HuH-7.5 (cell line): ENCODE results near the gene U2AF1L4.
"Not testable (repeated sequence)": the region's sequence is repeated elsewhere in the genome, so short reads cannot be mapped to it uniquely, and the experiment has no call there.

Experiments
- DNase-seq: peaks from one replicate; pipeline ENCODE4 v3.0.0; 2011; ENCODE audit warnings: low spot score

Gene U2AF1L4

DNA sequence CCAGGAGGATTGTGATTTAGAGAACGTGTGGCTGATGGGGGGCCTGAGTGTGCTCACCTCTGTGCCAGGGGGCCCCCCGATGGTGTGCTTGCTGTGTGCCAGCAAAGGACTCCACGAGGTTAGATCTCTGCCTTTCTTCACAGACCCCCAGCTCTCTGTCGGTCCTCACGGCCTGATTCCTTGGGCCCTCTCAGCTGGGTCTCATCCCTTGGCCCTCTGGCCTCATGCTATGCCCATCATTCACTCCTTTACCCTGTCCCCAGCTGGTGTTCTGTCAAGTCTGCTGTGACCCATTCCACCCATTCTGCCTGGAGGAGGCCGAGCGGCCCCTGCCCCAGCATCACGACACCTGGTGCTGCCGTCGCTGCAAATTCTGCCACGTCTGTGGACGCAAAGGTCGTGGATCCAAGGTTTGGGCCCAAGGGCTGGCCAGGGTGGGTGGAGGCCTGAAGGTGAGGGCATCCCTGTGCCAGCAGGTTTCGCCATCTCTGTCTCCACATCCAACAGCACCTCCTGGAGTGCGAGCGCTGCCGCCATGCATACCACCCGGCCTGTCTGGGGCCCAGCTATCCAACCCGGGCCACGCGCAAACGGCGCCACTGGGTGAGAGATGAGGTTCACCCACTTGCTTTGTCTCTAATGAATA is 19.9 kb downstream of the U2AF1L4 start:
- DNase-seq, result no peak

DNA sequence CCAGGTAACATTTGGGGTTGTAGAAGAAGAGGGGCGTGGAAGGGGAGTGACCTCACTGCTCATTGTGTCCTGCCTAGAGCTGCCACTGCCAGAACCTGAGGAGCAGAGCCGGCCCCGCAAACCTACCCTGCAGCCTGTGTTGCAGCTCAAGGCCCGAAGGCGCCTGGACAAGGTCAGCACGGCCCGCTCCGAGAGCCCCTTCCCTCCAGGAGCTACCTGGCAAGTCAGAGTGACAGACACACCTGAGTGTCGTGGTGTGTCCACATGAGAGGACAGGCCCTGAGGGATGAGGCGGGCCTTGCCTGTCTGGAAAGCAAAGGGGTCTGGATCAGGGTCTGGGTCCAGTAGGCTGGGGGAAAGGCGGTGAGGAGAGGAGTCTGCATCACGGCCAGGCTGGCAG is 20.7 kb downstream of the U2AF1L4 start:
- DNase-seq, result no peak

DNA sequence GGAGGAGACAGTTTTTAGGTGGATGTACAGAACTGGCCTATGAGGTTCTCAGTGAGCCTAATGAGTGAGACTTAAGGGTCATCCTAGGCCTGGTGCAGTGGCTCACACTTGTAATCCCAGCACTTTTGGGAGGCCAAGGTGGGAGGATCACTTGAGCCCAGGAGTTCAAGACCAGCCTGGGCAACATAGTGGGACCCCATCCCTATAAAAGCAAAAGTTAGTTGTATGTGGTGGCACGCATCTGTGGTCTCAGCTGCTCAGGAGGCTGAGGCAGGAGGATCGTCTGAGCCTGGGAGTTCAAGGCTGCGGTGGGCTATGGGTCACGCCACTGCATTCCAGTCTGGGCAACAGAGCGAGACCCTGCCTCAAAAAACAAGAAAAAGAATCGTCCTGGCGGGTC is 21.1 kb downstream of the U2AF1L4 start:
- not testable (repeated sequence) for DNase-seq

DNA sequence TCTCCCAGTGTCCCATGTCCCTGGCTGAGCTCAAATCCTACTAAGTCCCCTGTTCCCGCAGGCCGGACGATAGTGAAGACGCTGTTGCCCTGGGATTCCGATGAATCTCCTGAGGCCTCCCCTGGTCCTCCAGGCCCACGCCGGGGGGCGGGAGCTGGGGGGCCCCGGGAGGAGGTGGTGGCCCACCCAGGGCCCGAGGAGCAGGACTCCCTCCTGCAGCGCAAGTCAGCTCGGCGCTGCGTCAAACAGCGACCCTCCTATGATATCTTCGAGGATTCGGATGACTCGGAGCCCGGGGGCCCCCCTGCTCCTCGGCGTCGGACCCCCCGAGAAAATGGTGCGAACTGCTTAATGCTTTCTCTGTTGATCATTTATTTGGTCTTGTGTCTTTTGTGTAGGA is 21.5 kb downstream of the U2AF1L4 start:
- no peak for DNase-seq

DNA sequence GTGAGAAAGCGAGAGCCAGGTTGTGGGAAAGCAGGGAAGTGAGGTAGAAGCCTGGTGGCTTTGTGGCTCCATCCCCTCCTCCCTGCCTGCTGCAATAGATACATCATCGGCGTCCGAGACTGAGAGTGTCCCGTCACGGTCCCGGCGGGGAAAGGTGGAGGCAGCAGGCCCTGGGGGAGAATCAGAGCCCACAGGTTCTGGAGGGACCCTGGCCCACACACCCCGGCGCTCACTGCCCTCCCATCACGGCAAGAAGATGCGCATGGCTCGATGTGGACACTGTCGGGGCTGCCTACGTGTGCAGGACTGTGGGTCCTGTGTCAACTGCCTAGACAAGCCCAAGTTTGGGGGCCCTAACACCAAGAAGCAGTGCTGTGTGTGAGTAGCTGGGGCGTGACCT is 22.3 kb downstream of the U2AF1L4 start:
- DNase-seq, result no peak

DNA sequence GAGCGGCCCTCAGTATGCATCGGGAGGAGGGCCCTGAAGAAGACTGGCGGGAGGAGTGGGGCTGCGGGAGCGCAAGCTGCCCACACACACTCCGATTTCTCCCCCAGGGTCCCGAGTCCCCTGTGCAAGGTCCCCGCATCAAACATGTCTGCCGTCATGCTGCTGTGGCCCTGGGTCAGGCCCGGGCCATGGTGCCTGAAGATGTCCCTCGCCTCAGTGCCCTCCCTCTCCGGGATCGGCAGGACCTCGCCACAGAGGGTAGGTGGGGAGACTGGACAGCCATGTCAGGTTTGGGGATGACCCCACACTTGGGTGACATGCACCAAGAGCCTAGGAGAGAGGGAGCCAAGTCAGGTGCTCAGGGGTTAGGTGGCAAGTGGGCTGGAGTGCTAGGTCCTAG is 22.8 kb downstream of the U2AF1L4 start:
- no peak for DNase-seq

DNA sequence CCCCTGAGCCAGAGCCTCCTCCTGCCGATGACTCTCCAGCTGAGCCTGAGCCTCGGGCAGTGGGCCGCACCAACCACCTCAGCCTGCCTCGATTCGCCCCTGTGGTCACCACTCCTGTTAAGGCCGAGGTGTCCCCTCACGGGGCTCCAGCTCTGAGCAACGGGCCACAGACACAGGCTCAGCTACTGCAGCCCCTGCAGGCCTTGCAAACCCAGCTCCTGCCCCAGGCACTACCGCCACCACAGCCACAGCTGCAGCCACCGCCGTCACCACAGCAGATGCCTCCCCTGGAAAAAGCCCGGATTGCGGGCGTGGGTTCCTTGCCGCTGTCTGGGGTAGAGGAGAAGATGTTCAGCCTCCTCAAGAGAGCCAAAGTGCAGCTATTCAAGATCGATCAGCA is 23.8 kb downstream of the U2AF1L4 start:
- DNase-seq, result no peak

DNA sequence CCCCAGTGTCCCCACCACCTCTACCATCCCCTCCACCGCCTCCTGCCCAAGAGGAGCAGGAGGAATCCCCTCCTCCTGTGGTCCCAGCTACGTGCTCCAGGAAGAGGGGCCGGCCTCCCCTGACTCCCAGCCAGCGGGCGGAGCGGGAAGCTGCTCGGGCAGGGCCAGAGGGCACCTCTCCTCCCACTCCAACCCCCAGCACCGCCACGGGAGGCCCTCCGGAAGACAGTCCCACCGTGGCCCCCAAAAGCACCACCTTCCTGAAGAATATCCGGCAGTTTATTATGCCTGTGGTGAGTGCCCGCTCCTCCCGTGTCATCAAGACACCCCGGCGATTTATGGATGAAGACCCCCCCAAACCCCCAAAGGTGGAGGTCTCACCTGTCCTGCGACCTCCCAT is 24.6 kb downstream of the U2AF1L4 start:
- no peak for DNase-seq

DNA sequence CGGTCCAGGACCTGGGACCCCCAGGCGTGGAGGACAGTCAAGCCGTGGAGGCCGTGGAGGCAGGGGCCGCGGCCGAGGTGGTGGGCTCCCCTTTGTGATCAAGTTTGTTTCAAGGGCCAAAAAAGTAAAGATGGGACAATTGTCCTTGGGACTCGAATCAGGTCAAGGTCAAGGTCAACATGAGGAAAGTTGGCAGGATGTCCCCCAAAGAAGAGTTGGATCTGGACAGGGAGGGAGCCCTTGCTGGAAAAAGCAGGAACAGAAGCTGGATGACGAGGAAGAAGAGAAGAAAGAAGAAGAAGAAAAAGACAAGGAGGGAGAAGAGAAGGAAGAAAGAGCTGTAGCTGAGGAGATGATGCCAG is 25.1 kb downstream of the U2AF1L4 start:
- DNase-seq, result no peak

DNA sequence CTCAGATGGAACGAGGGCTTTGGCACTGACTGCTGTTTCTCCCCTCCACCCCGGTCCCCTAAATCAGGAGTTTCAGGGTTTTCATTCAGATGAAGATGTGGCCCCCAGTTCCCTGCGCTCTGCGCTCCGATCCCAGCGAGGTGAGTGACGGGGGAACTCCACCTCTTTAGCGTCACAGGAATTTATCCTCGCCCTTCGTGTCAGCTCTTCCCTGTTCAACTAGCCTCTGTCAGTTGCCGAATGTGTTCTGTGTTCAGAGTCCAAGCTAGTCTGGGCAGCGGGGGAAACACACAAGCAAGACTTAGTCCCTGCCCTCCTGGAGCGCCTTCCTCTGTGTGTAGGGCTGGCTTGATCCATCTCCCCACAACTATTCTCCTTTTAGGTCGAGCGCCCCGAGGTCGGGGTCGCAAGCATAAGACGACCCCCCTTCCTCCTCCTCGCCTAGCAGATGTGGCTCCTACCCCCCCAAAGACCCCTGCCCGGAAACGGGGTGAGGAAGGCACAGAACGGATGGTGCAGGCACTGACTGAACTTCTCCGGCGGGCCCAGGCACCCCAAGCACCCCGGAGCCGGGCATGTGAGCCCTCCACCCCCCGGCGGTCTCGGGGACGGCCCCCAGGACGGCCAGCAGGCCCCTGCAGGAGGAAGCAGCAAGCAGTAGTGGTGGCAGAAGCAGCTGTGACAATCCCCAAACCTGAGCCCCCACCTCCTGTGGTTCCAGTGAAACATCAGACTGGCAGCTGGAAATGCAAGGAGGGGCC is 25.6 kb downstream of the U2AF1L4 start:
- DNase-seq, result no peak

DNA sequence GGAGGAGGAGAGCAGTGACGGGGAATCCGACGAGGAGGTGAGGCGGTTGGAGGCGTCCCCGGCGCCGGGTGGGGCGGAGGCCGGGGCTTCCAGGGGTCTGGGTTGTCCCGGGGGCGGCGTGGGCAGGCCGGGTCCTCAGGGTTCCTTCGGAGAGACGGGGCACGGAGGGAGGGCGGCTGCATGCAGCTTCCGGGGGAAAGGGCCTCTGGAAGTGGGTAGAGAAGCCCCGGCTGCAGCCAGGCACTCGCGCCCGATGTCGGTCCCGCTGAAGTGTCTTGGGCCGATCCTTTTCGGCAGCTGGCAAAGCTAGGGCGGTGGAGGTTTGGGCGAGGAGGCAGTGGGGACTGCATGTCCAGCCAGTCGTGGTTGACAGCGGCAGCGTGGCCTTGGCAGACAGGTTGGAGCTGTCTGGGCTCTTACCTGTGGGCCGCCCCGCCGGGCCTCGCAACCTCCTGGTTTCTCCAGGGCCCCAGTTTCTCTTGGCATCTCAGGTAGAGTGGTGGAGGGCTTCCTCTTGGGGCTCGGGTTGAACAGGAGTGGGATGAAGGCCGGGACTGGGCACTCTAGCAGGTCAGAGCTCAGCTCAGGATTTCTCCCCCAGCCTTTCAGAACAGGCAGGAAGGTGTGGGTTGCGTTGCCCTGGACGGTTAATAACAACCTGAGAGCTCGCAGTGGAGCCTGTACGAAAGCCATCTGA is 26.7 kb downstream of the U2AF1L4 start:
- no peak for DNase-seq

DNA sequence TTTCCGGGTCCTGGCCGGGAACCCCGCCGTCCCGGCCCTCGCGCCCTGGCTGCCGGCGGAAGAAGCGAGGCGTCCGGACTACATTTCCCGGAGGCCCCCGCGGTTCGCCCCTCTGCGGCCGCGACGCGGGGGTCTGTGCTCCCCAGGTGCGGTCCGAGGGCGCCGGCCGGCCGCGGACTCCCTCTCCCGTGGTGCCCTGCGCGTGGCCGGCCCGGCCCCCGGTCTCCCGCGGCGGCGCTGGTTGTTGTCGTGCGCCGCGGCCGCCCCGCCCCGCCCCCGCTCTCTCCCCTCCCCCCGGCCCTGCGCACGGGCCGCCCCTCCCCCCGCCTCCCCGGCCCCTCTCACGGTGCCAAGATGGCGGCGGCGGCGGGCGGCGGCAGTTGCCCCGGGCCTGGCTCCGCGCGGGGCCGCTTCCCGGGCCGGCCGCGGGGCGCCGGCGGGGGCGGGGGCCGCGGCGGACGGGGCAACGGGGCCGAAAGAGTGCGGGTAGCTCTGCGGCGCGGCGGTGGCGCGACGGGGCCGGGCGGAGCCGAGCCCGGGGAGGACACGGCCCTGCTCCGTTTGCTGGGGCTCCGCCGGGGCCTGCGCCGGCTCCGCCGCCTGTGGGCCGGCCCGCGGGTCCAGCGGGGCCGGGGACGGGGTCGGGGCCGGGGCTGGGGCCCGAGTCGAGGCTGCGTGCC is 27.4 kb downstream of the U2AF1L4 start, which contains the start of gene KMT2B:
Gene KMT2B, plus strand, starts transcription at position 339 of the 680 bp plus-strand sequence. Its CDS starts 16 bp downstream, at position 355.
- peak; percentile 100 for DNase-seq

DNA sequence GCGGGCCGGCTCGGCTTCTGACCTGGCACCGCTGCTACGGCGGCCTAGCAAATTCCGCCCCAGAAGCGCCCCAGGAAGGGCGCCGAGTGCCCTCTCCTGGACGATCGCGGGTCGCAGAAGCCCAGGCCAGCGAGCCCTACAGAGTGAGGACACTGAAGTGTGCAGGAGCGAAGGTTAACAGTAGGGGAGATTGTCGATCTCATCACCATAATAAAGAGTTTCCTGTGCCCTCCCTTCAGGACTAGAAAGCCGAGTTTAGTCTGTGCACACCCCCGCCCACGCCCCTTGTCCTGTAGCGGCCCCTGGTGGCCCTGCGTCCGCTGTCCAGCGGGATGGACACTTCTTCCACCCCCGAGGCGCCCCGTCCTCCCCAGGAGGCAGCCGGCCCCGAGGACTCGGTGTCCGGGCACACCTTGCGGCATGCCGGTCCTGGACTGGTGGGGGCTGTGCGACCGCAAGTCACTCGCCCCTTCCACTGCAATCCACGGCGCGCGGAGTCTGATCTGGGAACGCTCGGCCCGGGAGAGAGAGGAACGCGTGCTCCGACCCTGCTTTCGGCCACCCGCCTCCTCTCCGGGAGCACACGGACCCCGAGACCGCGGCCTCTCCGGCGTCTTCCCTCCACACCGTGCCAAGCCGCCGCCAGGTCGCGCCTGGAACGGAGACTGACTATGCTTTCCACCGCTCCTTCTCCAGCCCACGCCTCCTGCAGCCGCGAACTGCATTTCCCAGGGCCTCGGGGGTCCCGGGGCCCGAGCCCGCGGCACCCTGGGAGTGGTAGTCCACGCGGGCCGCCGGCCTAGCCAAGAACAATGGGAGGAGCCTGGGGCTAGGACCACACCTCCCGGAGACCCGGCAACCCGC is 28.2 kb downstream of the U2AF1L4 start:
- DNase-seq, result peak; percentile 97

DNA sequence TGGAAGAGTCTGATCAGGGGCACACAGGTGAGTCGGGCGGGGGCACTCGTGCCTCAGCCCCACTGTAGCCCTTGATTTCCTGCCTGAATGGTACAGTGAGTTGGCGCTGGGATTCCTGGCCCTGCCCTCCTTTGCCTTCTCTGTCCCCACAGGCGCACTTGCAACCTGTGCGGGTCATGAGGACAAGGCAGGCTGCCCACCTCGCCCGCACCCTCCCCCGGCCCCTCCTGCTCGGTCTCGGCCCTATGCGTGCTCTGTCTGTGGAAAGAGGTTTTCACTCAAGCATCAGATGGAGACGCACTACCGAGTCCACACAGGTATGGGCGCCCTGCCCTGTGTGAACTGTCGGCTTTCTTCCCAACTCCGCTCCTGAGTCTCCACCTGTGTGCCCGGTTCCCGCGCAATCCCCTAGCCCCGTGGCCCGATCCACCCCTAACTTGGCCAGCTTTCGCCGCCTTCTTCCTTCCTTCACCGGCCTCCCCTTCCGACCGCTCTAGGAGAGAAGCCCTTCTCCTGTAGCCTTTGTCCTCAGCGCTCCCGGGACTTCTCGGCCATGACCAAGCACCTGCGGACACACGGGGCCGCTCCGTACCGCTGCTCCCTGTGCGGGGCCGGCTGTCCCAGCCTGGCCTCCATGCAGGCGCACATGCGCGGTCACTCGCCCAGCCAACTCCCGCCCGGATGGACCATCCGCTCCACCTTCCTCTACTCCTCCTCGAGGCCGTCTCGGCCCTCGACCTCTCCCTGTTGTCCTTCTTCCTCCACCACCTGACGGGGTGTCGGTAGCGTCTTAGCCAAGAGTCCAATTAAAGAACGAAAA is 29.0 kb downstream of the U2AF1L4 start:
- DNase-seq, result peak; percentile 86

DNA sequence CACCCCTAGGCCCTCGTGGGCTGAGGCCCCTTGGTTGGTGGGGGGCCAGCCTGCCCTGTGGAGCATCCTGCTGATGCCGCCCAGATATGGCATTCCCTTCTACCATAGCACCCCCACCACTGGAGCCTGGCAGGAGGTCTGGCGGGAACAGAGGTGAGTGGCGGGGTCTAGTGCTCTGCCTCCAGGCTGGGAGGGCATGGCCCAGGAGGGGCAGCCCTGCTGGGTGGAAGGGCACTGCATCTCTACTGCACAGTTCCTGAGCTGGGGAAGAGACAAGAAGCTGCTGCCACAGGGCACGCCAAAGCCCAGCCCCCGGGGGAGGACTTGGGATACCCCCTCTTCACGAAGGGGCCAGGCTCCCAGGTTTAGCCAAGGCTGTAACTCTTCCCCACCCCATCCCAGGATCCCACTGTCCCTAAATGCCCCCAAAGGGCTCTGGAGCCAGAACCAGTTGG is 29.8 kb downstream of the U2AF1L4 start:
- DNase-seq, result no peak

DNA sequence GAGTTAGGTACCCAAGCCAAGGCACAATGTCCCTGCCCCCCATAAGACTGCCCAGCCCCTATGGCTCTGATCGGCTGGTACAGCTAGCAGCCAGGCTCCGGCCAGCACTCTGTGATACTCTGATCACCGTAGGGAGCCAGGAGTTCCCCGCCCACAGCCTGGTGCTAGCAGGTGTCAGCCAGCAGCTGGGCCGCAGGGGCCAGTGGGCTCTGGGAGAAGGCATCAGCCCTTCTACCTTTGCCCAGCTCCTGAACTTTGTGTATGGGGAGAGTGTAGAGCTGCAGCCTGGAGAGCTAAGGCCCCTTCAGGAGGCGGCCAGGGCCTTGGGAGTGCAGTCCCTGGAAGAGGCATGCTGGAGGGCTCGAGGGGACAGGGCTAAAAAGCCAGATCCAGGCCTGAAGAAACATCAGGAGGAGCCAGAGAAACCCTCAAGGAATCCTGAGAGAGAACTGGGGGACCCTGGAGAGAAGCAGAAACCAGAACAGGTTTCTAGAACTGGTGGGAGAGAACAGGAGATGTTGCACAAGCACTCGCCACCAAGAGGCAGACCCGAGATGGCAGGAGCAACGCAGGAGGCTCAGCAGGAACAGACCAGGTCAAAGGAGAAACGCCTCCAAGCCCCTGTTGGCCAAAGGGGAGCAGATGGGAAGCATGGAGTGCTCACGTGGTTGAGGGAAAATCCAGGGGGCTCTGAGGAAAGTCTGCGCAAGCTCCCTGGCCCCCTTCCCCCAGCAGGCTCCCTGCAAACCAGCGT is 30.4 kb downstream of the U2AF1L4 start:
- no peak for DNase-seq

DNA sequence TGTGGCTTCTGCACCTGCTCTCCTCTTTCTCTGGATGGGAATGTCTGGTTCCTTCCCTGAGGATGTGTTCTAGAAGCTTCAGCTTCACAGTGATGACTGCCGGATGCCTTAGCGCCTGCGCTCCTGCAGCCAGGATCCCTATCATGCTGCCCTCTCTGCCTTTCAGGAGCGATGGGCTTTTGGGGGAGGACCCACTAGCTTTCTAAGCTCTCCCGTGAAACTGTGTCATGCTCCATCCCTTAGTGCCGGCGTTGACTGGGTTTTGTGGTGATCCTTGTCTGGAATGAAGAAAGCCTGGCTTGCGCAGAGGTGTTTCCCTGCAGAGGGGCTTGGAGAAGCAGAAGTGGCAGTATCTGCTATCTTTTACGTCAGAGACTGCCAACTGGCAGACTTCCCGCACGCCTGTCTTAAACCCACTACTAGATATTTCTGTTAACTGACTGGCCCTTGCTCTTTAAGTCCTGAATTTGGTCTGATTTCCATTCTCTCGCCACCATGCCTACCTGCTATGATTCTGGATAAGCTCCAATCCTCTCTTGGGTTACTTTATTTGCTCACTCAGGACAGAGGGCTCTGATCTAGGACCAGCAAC is 31.2 kb downstream of the U2AF1L4 start:
- DNase-seq, result no peak

DNA sequence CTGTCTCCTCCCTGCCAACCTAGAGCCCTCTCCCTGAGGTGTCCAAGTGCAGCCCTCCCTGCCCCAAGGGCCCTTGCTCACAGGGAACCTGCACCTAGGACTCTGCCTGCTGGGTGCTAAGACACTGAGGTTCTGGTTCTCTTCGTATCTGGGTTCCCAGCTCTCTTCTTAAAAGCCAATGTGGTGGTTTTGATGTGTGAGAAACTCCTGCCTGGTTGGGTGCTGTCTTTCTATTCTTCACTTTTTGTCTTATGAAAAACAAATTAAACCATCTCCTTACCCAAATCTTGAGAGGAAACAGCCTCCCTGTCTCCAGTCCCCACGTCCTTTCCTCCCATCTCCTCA is 31.7 kb downstream of the U2AF1L4 start:
- no peak for DNase-seq
